Transverse colon (tissue), 3 donors: ENCODE measurements around the gene SDHB.

Experiments used
- EP300 ChIP-seq: sonication (generic); formaldehyde crosslinking; IDR thresholded peaks from one replicate; pipeline ENCODE4 v1.6.1; 2017; ENCODE audit warnings: antibody characterized with exemption, low read depth
- POLR2A ChIP-seq: fragments of 450-650 bp; IDR thresholded peaks from one replicate; pipeline ENCODE4 v1.6.1; 2016; ENCODE audit warnings: antibody characterized with exemption, mild to moderate bottlenecking, moderate library complexity
- TF ChIP-seq, protein P1 (sequence below), 5 experiments: fragments of 200-600 bp in 3 of 5; fragments of 450-650 bp in 2 of 5; sonication (generic) in 3 of 5; IDR thresholded peaks; 1 replicate in 2 of 5; 2 replicates in 3 of 5; pipeline ENCODE4 v1.5.1; 2016 to 2017; ENCODE audit warnings: antibody characterized with exemption in 5 of 5, inconsistent platforms in 3 of 5, mild to moderate bottlenecking in 2 of 5, moderate library complexity in 1 of 5

DNA sequence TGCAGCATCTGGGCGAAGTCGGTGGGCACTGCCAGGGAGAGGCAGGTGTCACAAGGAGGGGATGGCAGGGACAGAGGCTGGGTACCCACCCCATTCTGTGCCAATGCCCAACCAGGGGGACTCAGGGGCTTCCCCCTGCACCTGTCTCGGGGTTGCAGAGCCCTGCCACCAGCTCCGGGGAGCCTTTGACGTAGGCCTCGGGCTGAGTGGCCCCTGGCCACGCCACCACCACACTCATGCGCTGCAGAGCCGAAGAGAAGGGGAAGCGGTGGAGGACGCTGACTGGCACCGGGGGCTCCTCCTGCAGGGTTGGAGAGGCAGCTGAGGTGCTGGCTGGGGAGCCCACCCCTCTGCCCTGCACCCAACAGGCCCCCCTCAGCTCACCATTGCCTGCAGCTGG is 61.7 kb downstream of the SDHB start:
- TF ChIP-seq, protein P1, sequence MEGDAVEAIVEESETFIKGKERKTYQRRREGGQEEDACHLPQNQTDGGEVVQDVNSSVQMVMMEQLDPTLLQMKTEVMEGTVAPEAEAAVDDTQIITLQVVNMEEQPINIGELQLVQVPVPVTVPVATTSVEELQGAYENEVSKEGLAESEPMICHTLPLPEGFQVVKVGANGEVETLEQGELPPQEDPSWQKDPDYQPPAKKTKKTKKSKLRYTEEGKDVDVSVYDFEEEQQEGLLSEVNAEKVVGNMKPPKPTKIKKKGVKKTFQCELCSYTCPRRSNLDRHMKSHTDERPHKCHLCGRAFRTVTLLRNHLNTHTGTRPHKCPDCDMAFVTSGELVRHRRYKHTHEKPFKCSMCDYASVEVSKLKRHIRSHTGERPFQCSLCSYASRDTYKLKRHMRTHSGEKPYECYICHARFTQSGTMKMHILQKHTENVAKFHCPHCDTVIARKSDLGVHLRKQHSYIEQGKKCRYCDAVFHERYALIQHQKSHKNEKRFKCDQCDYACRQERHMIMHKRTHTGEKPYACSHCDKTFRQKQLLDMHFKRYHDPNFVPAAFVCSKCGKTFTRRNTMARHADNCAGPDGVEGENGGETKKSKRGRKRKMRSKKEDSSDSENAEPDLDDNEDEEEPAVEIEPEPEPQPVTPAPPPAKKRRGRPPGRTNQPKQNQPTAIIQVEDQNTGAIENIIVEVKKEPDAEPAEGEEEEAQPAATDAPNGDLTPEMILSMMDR (IDR thresholded peaks at IDR 0.05): no peak
- TF ChIP-seq EP300: no peak
- TF ChIP-seq POLR2A: no peak
